Umbilical cord (tissue), 2 donors: ENCODE measurements around the gene TM4SF4. TPM values are rescaled to one million over a fixed set of nuclear protein-coding genes. Genes with fewer than 3 reads are reported as not detected.

ENCODE experiments used
- DNase-seq: peaks from one replicate; pipeline ENCODE4 v3.0.0-alpha.2; 2015; ENCODE audit warnings: low spot score
- total RNA-seq: library from RNA; depleted of rRNA; stranded (reverse); fragments of >200 nt; gene quantifications from one replicate; pipeline ENCODE4 v1.2.3, GENCODE V29; 2014; ENCODE audit warnings: low replicate concordance; ENCODE audit not compliant: insufficient read depth

TM4SF4 gene
- total RNA-seq, 1 donor from 2014 or later, result 2.6 TPM

GRCh38 chr3:149511040-149511626 is 36.6 kb downstream of the TM4SF4 start:
- no peak for DNase-seq

GRCh38 chr3:149512073-149512782 is 37.7 kb downstream of the TM4SF4 start:
- DNase-seq, result peak; percentile 65

GRCh38 chr3:149514471-149514870 is 40.0 kb downstream of the TM4SF4 start:
- no peak for DNase-seq

- DNase-seq, result no peak
Observed at GRCh38 chr3:149515249-149515648, 40.8 kb downstream of the TM4SF4 start.

- no peak for DNase-seq
Observed at GRCh38 chr3:149516920-149517319, 42.4 kb downstream of the TM4SF4 start.

GRCh38 chr3:149519912-149520311 is 45.4 kb downstream of the TM4SF4 start:
- no peak for DNase-seq

GRCh38 chr3:149523512-149524299 is 49.2 kb downstream of the TM4SF4 start:
- DNase-seq, result no peak

- no peak for DNase-seq
Observed at GRCh38 chr3:149527531-149528339, 53.2 kb downstream of the TM4SF4 start.

GRCh38 chr3:149528340-149528650 is 53.8 kb downstream of the TM4SF4 start:
- no peak for DNase-seq

GRCh38 chr3:149529099-149529498 is 54.6 kb downstream of the TM4SF4 start:
- no peak for DNase-seq

GRCh38 chr3:149532489-149533180 is 58.1 kb downstream of the TM4SF4 start:
- DNase-seq, result no peak

- DNase-seq, result no peak
Observed at GRCh38 chr3:149534082-149534481, 59.6 kb downstream of the TM4SF4 start.

- no peak for DNase-seq
Observed at GRCh38 chr3:149534671-149535332, 60.3 kb downstream of the TM4SF4 start.

GRCh38 chr3:149535333-149535685 is 60.8 kb downstream of the TM4SF4 start:
- no peak for DNase-seq

GRCh38 chr3:149536429-149536828 is 61.9 kb downstream of the TM4SF4 start:
- peak; percentile 67 for DNase-seq

- no peak for DNase-seq
Observed at GRCh38 chr3:149538371-149538770, 63.9 kb downstream of the TM4SF4 start.

GRCh38 chr3:149541091-149541491 is 66.6 kb downstream of the TM4SF4 start:
- no peak for DNase-seq

- no peak for DNase-seq
Observed at GRCh38 chr3:149542375-149543312, 68.1 kb downstream of the TM4SF4 start.

GRCh38 chr3:149545049-149545448 is 70.6 kb downstream of the TM4SF4 start:
- DNase-seq, result peak; percentile 73

- DNase-seq, result peak; percentile 94
Observed at GRCh38 chr3:149547413-149547812, 72.9 kb downstream of the TM4SF4 start.
